ENCODE data around the gene NT5C3A.
"Not testable (repeated sequence)": the region's sequence is repeated elsewhere in the genome, so short reads cannot be mapped to it uniquely, and the experiment has no call there.

The NT5C3A gene

GRCh38 chr7:33062023-33062781 is at the start of gene NT5C3A:
NT5C3A (minus strand) TSS chr7:33062776; CDS start chr7:33062705, 71 bp downstream.
- no peak for DNase-seq

GRCh38 chr7:33111614-33112013 is 49.0 kb upstream of the NT5C3A start:
- DNase-seq = no peak

GRCh38 chr7:33109758-33110238 is 47.2 kb upstream of the NT5C3A start:
- DNase-seq = no peak

GRCh38 chr7:33109005-33109757 is 46.6 kb upstream of the NT5C3A start, which contains the start of gene RP9:
RP9 (minus strand) TSS chr7:33109404; CDS start chr7:33109372, 32 bp downstream.
- peak; percentile 81 for DNase-seq

- no peak for DNase-seq
Measured at GRCh38 chr7:33108554-33109004, 46.0 kb upstream of the NT5C3A start.

- DNase-seq = peak; percentile 34
Measured at GRCh38 chr7:33107136-33108066, 44.8 kb upstream of the NT5C3A start.

- DNase-seq = no peak
Measured at GRCh38 chr7:33101906-33102305, 39.3 kb upstream of the NT5C3A start.

GRCh38 chr7:33100770-33101169 is 38.2 kb upstream of the NT5C3A start:
- DNase-seq = no peak

GRCh38 chr7:33099154-33099940 is 36.8 kb upstream of the NT5C3A start:
- no peak for DNase-seq

GRCh38 chr7:33094745-33095275 is 32.2 kb upstream of the NT5C3A start:
- DNase-seq = not testable (repeated sequence)

GRCh38 chr7:33093266-33093665 is 30.7 kb upstream of the NT5C3A start:
- no peak for DNase-seq

GRCh38 chr7:33091641-33092191 is 29.1 kb upstream of the NT5C3A start:
- DNase-seq = no peak

GRCh38 chr7:33091111-33091531 is 28.5 kb upstream of the NT5C3A start:
- DNase-seq = no peak

- no peak for DNase-seq
Measured at GRCh38 chr7:33089142-33089541, 26.6 kb upstream of the NT5C3A start.

GRCh38 chr7:33087858-33088257 is 25.3 kb upstream of the NT5C3A start:
- no peak for DNase-seq

- DNase-seq = no peak
Measured at GRCh38 chr7:33087356-33087755, 24.8 kb upstream of the NT5C3A start.

- DNase-seq = no peak
Measured at GRCh38 chr7:33079763-33080690, 17.5 kb upstream of the NT5C3A start.

GRCh38 chr7:33079096-33079495 is 16.5 kb upstream of the NT5C3A start:
- DNase-seq = no peak

- no peak for DNase-seq
Measured at GRCh38 chr7:33076737-33077136, 14.2 kb upstream of the NT5C3A start.
